GM23338 (cell line): ENCODE data around the gene COA7. TPM values are rescaled to one million over a fixed set of nuclear protein-coding genes. Genes with fewer than 3 reads are reported as not detected.
A peak's percentile ranks its signal among the peaks of the same experiment; 100 is the strongest.

Experiments used
- ATAC-seq: fragments of 200-7000 bp; cut with Tn5 transposase; 3 replicates; pipeline ENCODE4 v1.9.1; 2020
- DNase-seq: peaks from one replicate; pipeline ENCODE4 v3.0.0-alpha.2; 2015; ENCODE audit warnings: low spot score
- H2AFZ ChIP-seq: fragments of 200-600 bp; sonication (generic); 2 replicates; pipeline ENCODE4 v1.8.0; 2016; ENCODE audit warnings: antibody characterized with exemption, mild to moderate bottlenecking, moderate library complexity
- H3F3A ChIP-seq: fragments of 200-600 bp; sonication (generic); replicated peaks from 2 replicates; pipeline ENCODE4 v1.8.0; 2017; ENCODE audit warnings: antibody characterized with exemption, mixed run types, low read depth
- H3K27ac ChIP-seq: fragments of 200-600 bp; sonication (generic); 2 replicates; pipeline ENCODE4 v1.6.1; 2016; ENCODE audit warnings: low read depth
- H3K27me3 ChIP-seq: fragments of 200-600 bp; sonication (generic); 2 replicates; pipeline ENCODE4 v1.8.0; 2016; ENCODE audit warnings: mild to moderate bottlenecking, mixed run types, moderate library complexity; ENCODE audit not compliant: insufficient read depth
- H3K36me3 ChIP-seq: fragments of 200-600 bp; sonication (generic); 2 replicates; pipeline ENCODE4 v1.8.0; 2016; ENCODE audit warnings: mild to moderate bottlenecking; ENCODE audit not compliant: insufficient read depth
- H3K4me1 ChIP-seq: fragments of 200-600 bp; sonication (generic); 2 replicates; pipeline ENCODE4 v1.8.0; 2016; ENCODE audit warnings: mild to moderate bottlenecking, moderate library complexity; ENCODE audit not compliant: insufficient read depth
- H3K4me2 ChIP-seq: fragments of 200-600 bp; sonication (generic); 2 replicates; pipeline ENCODE4 v1.7.1; 2017; ENCODE audit warnings: mixed run types
- H3K4me3 ChIP-seq: fragments of 200-600 bp; sonication (generic); 2 replicates; pipeline ENCODE4 v1.6.1; 2016; ENCODE audit warnings: mixed run types
- H3K79me2 ChIP-seq: fragments of 200-600 bp; sonication (generic); replicated peaks from 2 replicates; pipeline ENCODE4 v1.8.0; 2017; ENCODE audit warnings: mild to moderate bottlenecking; ENCODE audit not compliant: insufficient read depth
- H3K9me2 ChIP-seq: fragments of 200-600 bp; sonication (generic); 2 replicates; pipeline ENCODE4 v1.8.0; 2017; ENCODE audit not compliant: insufficient read depth
- H4K20me1 ChIP-seq: fragments of 200-600 bp; sonication (generic); replicated peaks from 2 replicates; pipeline ENCODE4 v1.8.0; 2017; ENCODE audit warnings: mild to moderate bottlenecking; ENCODE audit not compliant: insufficient read depth
- H3K27ac Mint-ChIP-seq: 2 replicates; pipeline ENCODE4 v1.8.0; 2020; ENCODE audit warnings: inconsistent platforms, mild to moderate bottlenecking, moderate library complexity, mixed read lengths
- H3K27me3 Mint-ChIP-seq: 3 replicates; pipeline ENCODE4 v1.8.0; 2022; ENCODE audit warnings: low read depth, mild to moderate bottlenecking, moderate library complexity, mixed read lengths, inconsistent platforms; ENCODE audit not compliant: insufficient read depth, poor library complexity
- H3K36me3 Mint-ChIP-seq: 3 replicates; pipeline ENCODE4 v1.8.0; 2021; ENCODE audit warnings: low read depth, mild to moderate bottlenecking, inconsistent platforms, moderate library complexity, mixed read lengths
- H3K4me1 Mint-ChIP-seq: 3 replicates; pipeline ENCODE4 v1.8.0; 2020; ENCODE audit warnings: mild to moderate bottlenecking, inconsistent platforms, mixed read lengths
- H3K4me3 Mint-ChIP-seq: 3 replicates; pipeline ENCODE4 v1.8.0; 2021; ENCODE audit warnings: moderate library complexity, mild to moderate bottlenecking, inconsistent platforms, mixed read lengths
- H3K9me3 Mint-ChIP-seq: 3 replicates; pipeline ENCODE4 v1.8.0; 2020; ENCODE audit warnings: moderate library complexity, mild to moderate bottlenecking, inconsistent platforms, mixed read lengths
- ETS1 ChIP-seq: IDR thresholded peaks from 2 replicates; pipeline ENCODE4 v1.6.1; 2016; ENCODE audit warnings: antibody characterized with exemption
- JUNB ChIP-seq: IDR thresholded peaks from one replicate; pipeline ENCODE4 v1.6.1; 2016; ENCODE audit warnings: antibody characterized with exemption; ENCODE audit not compliant: unreplicated experiment
- ZNF462 ChIP-seq: fragments of 250-450 bp; sonication (Bioruptor Pico); IDR thresholded peaks from 2 replicates; pipeline ENCODE4 v1.5.0; 2020; ENCODE audit warnings: mild to moderate bottlenecking, moderate library complexity
- polyA plus RNA-seq: library from polyadenylated mRNA; unstranded; fragments of >200 nt; fragmentation: Nextera tagmentation; extraction: Ambion mirVana; gene quantifications from 2 replicates; pipeline ENCODE4 v1.2.1, GENCODE V29; 2016
- total RNA-seq: library from RNA; depleted of rRNA; stranded (reverse); fragments of >200 nt; shearing (Covaris generic); gene quantifications from 2 replicates; pipeline ENCODE4 v1.2.3, GENCODE V29; 2014

COA7 gene
- total and polyA plus RNA-seq, 2 experiments from 2014 or later = 19.7 to 27.5 TPM

DNA sequence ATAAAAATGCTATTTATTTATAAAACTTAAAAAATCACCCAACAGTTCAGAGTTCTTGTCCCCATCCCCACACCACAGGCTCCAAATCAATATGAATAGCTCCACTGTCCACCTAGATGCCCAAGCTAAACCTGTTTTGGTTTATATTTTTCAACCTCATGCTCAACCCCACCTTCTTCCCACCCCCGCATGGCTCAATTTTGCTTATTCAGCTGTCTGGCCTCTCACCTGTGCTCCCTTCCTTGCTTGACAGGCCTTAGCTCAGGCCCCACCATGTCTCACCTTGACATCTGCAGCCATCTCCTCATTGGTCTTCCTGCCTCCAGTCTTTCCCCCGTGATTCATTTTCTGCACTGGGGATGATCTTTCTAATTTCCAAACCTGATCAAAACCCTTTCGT is 17.8 kb downstream of the COA7 start (continued):
- no peak for TF ChIP-seq ZNF462 (CRISPR knock-in tag)
- TF ChIP-seq JUNB = no peak
- no peak for TF ChIP-seq ETS1

GRCh38 chr1:52679498-52679897 is 18.6 kb downstream of the COA7 start:
- H3K9me3 Mint-ChIP-seq = no peaks in the 10 kb centered on the region
- no peaks in the 10 kb centered on the region; the same call in none of the 2 replicates for H4K20me1 ChIP-seq
- no peaks in the 10 kb centered on the region; the same call in 1 of the 2 replicates for H3K4me1 ChIP-seq
- no peaks in the 10 kb centered on the region for H3F3A ChIP-seq
- H3K27ac Mint-ChIP-seq = 0 out of 2 replicates have a peak overlapping the region, but pooled peaks have one; percentile 54
- no peaks in the 10 kb centered on the region for H3K9me2 ChIP-seq
- no peak overlapping the region for H2AFZ ChIP-seq
- no peaks in the 10 kb centered on the region for H3K27me3 ChIP-seq
- TF ChIP-seq JUNB = no peak
- peaks cover 24% of the 10 kb centered on the region for H3K4me1 Mint-ChIP-seq
- no peaks in the 10 kb centered on the region for H3K79me2 ChIP-seq
- ATAC-seq (no peak), DNase-seq (no peak)
- H3K27ac ChIP-seq = 0 out of 2 replicates have a peak overlapping the region, but pooled peaks have one; percentile 39
- no peak overlapping the region for H3K4me2 ChIP-seq
- H3K4me3 ChIP-seq = no peak overlapping the region
- H3K36me3 ChIP-seq = no peaks in the 10 kb centered on the region
- peaks cover 8% of the 10 kb centered on the region for H3K27me3 Mint-ChIP-seq
- H3K36me3 Mint-ChIP-seq = peaks cover 4% of the 10 kb centered on the region; the same call in 2 of the 3 replicates
- no peak overlapping the region for H3K4me3 Mint-ChIP-seq
